ENCODE measurements around the gene ADAM29. TPM values are rescaled to one million over a fixed set of nuclear protein-coding genes. Genes with fewer than 3 reads are reported as not detected.

The ADAM29 gene
- total and polyA plus RNA-seq, 2 experiments from 2014 or later, result not detected

GRCh38 chr4:174935607-174936006 lies 17.4 kb downstream of the ADAM29 start:
- H3K27ac Mint-ChIP-seq, result no peak overlapping the region
- Histone ChIP-seq H3K4me2 (no peak overlapping the region), H3F3A (replicated peaks; ENCODE audit: low read depth) (no peaks in the 10 kb centered on the region), H2AFZ (no peak overlapping the region), H4K20me1 (replicated peaks; ENCODE audit: insufficient read depth) (no peaks in the 10 kb centered on the region), H3K9me2 (ENCODE audit: insufficient read depth) (peaks cover 6% of the 10 kb centered on the region; the same call in 1 of the 2 replicates), H3K4me1 (ENCODE audit: insufficient read depth) (no peaks in the 10 kb centered on the region), H3K27ac (ENCODE audit: low read depth) (no peak overlapping the region), H3K79me2 (replicated peaks; ENCODE audit: insufficient read depth) (no peaks in the 10 kb centered on the region), H3K27me3 (ENCODE audit: insufficient read depth) (no peaks in the 10 kb centered on the region), H3K36me3 (ENCODE audit: insufficient read depth) (no peaks in the 10 kb centered on the region), H3K4me3 (no peak overlapping the region)
- TF ChIP-seq CTCF (conservative IDR thresholded peaks at IDR 0.05; ENCODE audit: low read depth in 2 of 2), result no peak
- TF ChIP-seq STAT1 (IDR thresholded peaks at IDR 0.05; ENCODE audit: unreplicated experiment), result no peak
- TF ChIP-seq ZNF114 (CRISPR knock-in tag; IDR thresholded peaks at IDR 0.05), result no peak
- TF ChIP-seq NANOG (IDR thresholded peaks at IDR 0.05; ENCODE audit: borderline replicate concordance), result no peak
- no peak for TF ChIP-seq ZNF331 (CRISPR knock-in tag; IDR thresholded peaks at IDR 0.05; ENCODE audit: low read depth)
- no peaks in the 10 kb centered on the region for H3K9me3 Mint-ChIP-seq
- H3K36me3 Mint-ChIP-seq (ENCODE audit: low read depth), result no peaks in the 10 kb centered on the region
- ATAC-seq (no peak), DNase-seq (ENCODE audit: low spot score) (no peak)
- H3K27me3 Mint-ChIP-seq (ENCODE audit: insufficient read depth, low read depth, poor library complexity), result no peaks in the 10 kb centered on the region
- H3K4me3 Mint-ChIP-seq, result no peak overlapping the region
- H3K4me1 Mint-ChIP-seq, result no peaks in the 10 kb centered on the region

- no peaks in the 10 kb centered on the region for H4K20me1 ChIP-seq (replicated peaks; ENCODE audit: insufficient read depth)
- no peak overlapping the region for H3K27ac Mint-ChIP-seq
- H3K36me3 ChIP-seq (ENCODE audit: insufficient read depth), result 0 out of 2 replicates have a peak, but pooled peaks cover 4% of the 10 kb centered on the region
- DNase-seq (ENCODE audit: low spot score) (no peak), ATAC-seq (no peak)
- H3K4me1 Mint-ChIP-seq, result no peaks in the 10 kb centered on the region
- H3K4me3 Mint-ChIP-seq, result no peak overlapping the region
- H3K4me2 ChIP-seq, result no peak overlapping the region
- peaks cover 27% of the 10 kb centered on the region for H3K9me3 Mint-ChIP-seq
- H3K27me3 Mint-ChIP-seq (ENCODE audit: insufficient read depth, low read depth, poor library complexity), result no peaks in the 10 kb centered on the region
- no peaks in the 10 kb centered on the region for H3K4me1 ChIP-seq (ENCODE audit: insufficient read depth)
- H3K27me3 ChIP-seq (ENCODE audit: insufficient read depth), result no peaks in the 10 kb centered on the region
- H3F3A ChIP-seq (replicated peaks; ENCODE audit: low read depth), result no peaks in the 10 kb centered on the region
- no peak overlapping the region for H3K27ac ChIP-seq (ENCODE audit: low read depth)
- H3K4me3 ChIP-seq, result no peak overlapping the region
- H2AFZ ChIP-seq, result no peak overlapping the region
- no peaks in the 10 kb centered on the region for H3K79me2 ChIP-seq (replicated peaks; ENCODE audit: insufficient read depth)
- peaks cover 6% of the 10 kb centered on the region; the same call in 1 of the 2 replicates for H3K9me2 ChIP-seq (ENCODE audit: insufficient read depth)
- no peak for TF ChIP-seq CTCF (conservative IDR thresholded peaks at IDR 0.05; ENCODE audit: low read depth in 2 of 2)
- peaks cover 13% of the 10 kb centered on the region; the same call in 2 of the 3 replicates for H3K36me3 Mint-ChIP-seq (ENCODE audit: low read depth)
Measured at GRCh38 chr4:174940002-174940401, 21.8 kb downstream of the ADAM29 start.

- Histone ChIP-seq H3K27ac (ENCODE audit: low read depth) (no peak overlapping the region), H3K79me2 (replicated peaks; ENCODE audit: insufficient read depth) (no peaks in the 10 kb centered on the region), H3K4me3 (no peak overlapping the region), H2AFZ (no peak overlapping the region), H3F3A (replicated peaks; ENCODE audit: low read depth) (no peaks in the 10 kb centered on the region), H4K20me1 (replicated peaks; ENCODE audit: insufficient read depth) (no peaks in the 10 kb centered on the region), H3K4me1 (ENCODE audit: insufficient read depth) (no peaks in the 10 kb centered on the region), H3K36me3 (ENCODE audit: insufficient read depth) (peaks cover 4% of the 10 kb centered on the region; the same call in 1 of the 2 replicates), H3K27me3 (ENCODE audit: insufficient read depth) (no peaks in the 10 kb centered on the region), H3K9me2 (ENCODE audit: insufficient read depth) (no peaks in the 10 kb centered on the region; the same call in 1 of the 2 replicates), H3K4me2 (no peak overlapping the region)
- H3K36me3 Mint-ChIP-seq (ENCODE audit: low read depth), result peaks cover 13% of the 10 kb centered on the region; the same call in 2 of the 3 replicates
- peaks cover 32% of the 10 kb centered on the region for H3K9me3 Mint-ChIP-seq
- no peak for DNase-seq (ENCODE audit: low spot score)
- H3K27ac Mint-ChIP-seq, result no peak overlapping the region
- H3K27me3 Mint-ChIP-seq (ENCODE audit: insufficient read depth, low read depth, poor library complexity), result no peaks in the 10 kb centered on the region
- no peak overlapping the region for H3K4me3 Mint-ChIP-seq
- no peak for ATAC-seq
- H3K4me1 Mint-ChIP-seq, result no peaks in the 10 kb centered on the region; the same call in 2 of the 3 replicates
- no peak for TF ChIP-seq NANOG (IDR thresholded peaks at IDR 0.05; ENCODE audit: borderline replicate concordance)
- no peak for TF ChIP-seq CREB1 (CRISPR knock-in tag; IDR thresholded peaks at IDR 0.05; ENCODE audit: low read depth)
- no peak for TF ChIP-seq JUNB (IDR thresholded peaks at IDR 0.05; ENCODE audit: unreplicated experiment)
- no peak for TF ChIP-seq EZH2phosphoT487 (IDR thresholded peaks at IDR 0.05; ENCODE audit: unreplicated experiment)
- TF ChIP-seq STAT1 (IDR thresholded peaks at IDR 0.05; ENCODE audit: unreplicated experiment), result no peak
- TF ChIP-seq ETS1 (IDR thresholded peaks at IDR 0.05), result no peak
Measured at GRCh38 chr4:174946246-174946645, 28.1 kb downstream of the ADAM29 start.

Measured in GM23338 (cell line).